22Rv1 (cell line): ENCODE data around the gene DET1.
"Not testable (repeated sequence)": the region's sequence is repeated elsewhere in the genome, so short reads cannot be mapped to it uniquely, and the experiment has no call there.

Source experiments
- H3K27ac ChIP-seq: fragments of 450-650 bp; 2 replicates; pipeline ENCODE4 v1.5.1; 2017
- CTCF ChIP-seq: fragments of 450-650 bp; IDR thresholded peaks from 2 replicates; pipeline ENCODE4 v1.5.1; 2017; ENCODE audit warnings: mild to moderate bottlenecking
- ZFX ChIP-seq: fragments of 450-650 bp; IDR thresholded peaks from 2 replicates; pipeline ENCODE4 v1.6.1; 2017; ENCODE audit warnings: antibody characterized with exemption, borderline replicate concordance

Gene DET1

GRCh38 chr15:88479169-88479568 lies 67.3 kb downstream of the DET1 start:
- no peak overlapping the region for H3K27ac ChIP-seq
- TF ChIP-seq ZFX = no peak
- TF ChIP-seq CTCF = no peak

- TF ChIP-seq CTCF = no peak
- no peak for TF ChIP-seq ZFX
- no peak overlapping the region for H3K27ac ChIP-seq
Observed at GRCh38 chr15:88477904-88478303, 68.6 kb downstream of the DET1 start.

- no peak overlapping the region for H3K27ac ChIP-seq
Observed at GRCh38 chr15:88477126-88477525, 69.4 kb downstream of the DET1 start.

GRCh38 chr15:88476635-88477060 lies 69.8 kb downstream of the DET1 start:
- TF ChIP-seq CTCF (peak; percentile 75), ZFX (no peak)
- no peak overlapping the region for H3K27ac ChIP-seq

More at GRCh38 chr15:88477126-88477525, 69.4 kb downstream of the DET1 start:
- TF ChIP-seq ZFX (no peak), CTCF (no peak)

GRCh38 chr15:88473661-88474293 lies 72.7 kb downstream of the DET1 start:
- H3K27ac ChIP-seq = not testable (repeated sequence)

- H3K27ac ChIP-seq = no peak overlapping the region
- TF ChIP-seq ZFX = no peak
- no peak for TF ChIP-seq CTCF
Observed at GRCh38 chr15:88472225-88472624, 74.3 kb downstream of the DET1 start.

GRCh38 chr15:88470625-88471372 lies 75.7 kb downstream of the DET1 start:
- no peak for TF ChIP-seq ZFX
- TF ChIP-seq CTCF = no peak
- no peak overlapping the region for H3K27ac ChIP-seq
